ENCODE data around the gene MMS22L.

Gene MMS22L

GRCh38 chr6:97187951-97188350 lies 95.1 kb downstream of the MMS22L start:
- H3K9ac ChIP-seq (ENCODE audit: low read depth, low read length, poor library complexity) = no peak overlapping the region
- H2AK5ac ChIP-seq (ENCODE audit: low read depth, low read length) = no peak overlapping the region
- no peak overlapping the region for H3K4me2 ChIP-seq (ENCODE audit: insufficient read depth, low read length, poor library complexity, severe bottlenecking)
- no peak overlapping the region for H2BK12ac ChIP-seq (ENCODE audit: low read length)
- no peak overlapping the region for H3K18ac ChIP-seq (ENCODE audit: low read length)
- H3K23ac ChIP-seq (ENCODE audit: low read depth, low read length, poor library complexity) = no peak overlapping the region
- H3K9me3 ChIP-seq (replicated peaks in 1 of 2; ENCODE audit: control insufficient read depth in 2 of 2, insufficient read depth in 1 of 2, low read depth in 1 of 2, low read length in 2 of 2) = no peaks in the 10 kb centered on the region
- no peak overlapping the region for H3K27ac ChIP-seq (replicated peaks; ENCODE audit: low read length)
- H2BK120ac ChIP-seq (ENCODE audit: low read depth, low read length) = no peak overlapping the region
- H4K8ac ChIP-seq (ENCODE audit: low read depth, low read length) = no peak overlapping the region
- H3K4me1 ChIP-seq (ENCODE audit: control insufficient read depth in 2 of 2, insufficient read depth in 1 of 2, low read depth in 1 of 2, low read length in 2 of 2) = no peaks in the 10 kb centered on the region
- H3K27me3 ChIP-seq (ENCODE audit: control insufficient read depth in 3 of 3, insufficient read depth in 3 of 3, low read depth in 1 of 3, low read length in 3 of 3) = no peaks in the 10 kb centered on the region
- H2AFZ ChIP-seq (ENCODE audit: low read length) = no peak overlapping the region
- H3K4me3 ChIP-seq (ENCODE audit: low read length in 2 of 2) = no peak overlapping the region
- no peak overlapping the region for H2BK5ac ChIP-seq (ENCODE audit: low read length)
- no peak overlapping the region for H3K4ac ChIP-seq (ENCODE audit: low read length)
- H2BK15ac ChIP-seq (ENCODE audit: low read length) = no peak overlapping the region
- H3K36me3 ChIP-seq (replicated peaks in 1 of 2; ENCODE audit: control insufficient read depth in 2 of 2, insufficient read depth in 2 of 2, low read length in 2 of 2) = peaks cover 2 to 35% of the 10 kb centered on the region in 2 donors
- H4K91ac ChIP-seq (ENCODE audit: low read depth, low read length, poor library complexity) = no peak overlapping the region
- H3K14ac ChIP-seq (ENCODE audit: low read length) = no peak overlapping the region
- no peak for DNase-seq (ENCODE audit: low spot score)
- peaks cover 2% of the 10 kb centered on the region for H3K79me1 ChIP-seq (ENCODE audit: low read depth, low read length)

- H3K79me1 ChIP-seq (ENCODE audit: low read depth, low read length) = no peaks in the 10 kb centered on the region
- no peaks in the 10 kb centered on the region for H3K9me3 ChIP-seq (replicated peaks in 1 of 2; ENCODE audit: control insufficient read depth in 2 of 2, insufficient read depth in 1 of 2, low read depth in 1 of 2, low read length in 2 of 2)
- no peak overlapping the region for H2AFZ ChIP-seq (ENCODE audit: low read length)
- H2BK12ac ChIP-seq (ENCODE audit: low read length) = no peak overlapping the region
- H4K8ac ChIP-seq (ENCODE audit: low read depth, low read length) = no peak overlapping the region
- H3K4ac ChIP-seq (ENCODE audit: low read length) = no peak overlapping the region
- no CpG with 5 or more reads among the region's 3 CpGs for WGBS, 2 donors (ENCODE audit: extremely low coverage in 2 of 2, insufficient read length in 2 of 2, insufficient replicate concordance in 1 of 2)
- H2BK5ac ChIP-seq (ENCODE audit: low read length) = no peak overlapping the region
- no peak overlapping the region for H3K18ac ChIP-seq (ENCODE audit: low read length)
- H2BK15ac ChIP-seq (ENCODE audit: low read length) = no peak overlapping the region
- peak; percentile 53 for DNase-seq (ENCODE audit: low spot score)
- H3K14ac ChIP-seq (ENCODE audit: low read length) = no peak overlapping the region
- H3K27me3 ChIP-seq (ENCODE audit: control insufficient read depth in 3 of 3, insufficient read depth in 3 of 3, low read depth in 1 of 3, low read length in 3 of 3) = no peaks in the 10 kb centered on the region
- H2AK5ac ChIP-seq (ENCODE audit: low read depth, low read length) = no peak overlapping the region
- no peak overlapping the region for H3K23ac ChIP-seq (ENCODE audit: low read depth, low read length, poor library complexity)
- H3K36me3 ChIP-seq (replicated peaks in 1 of 2; ENCODE audit: control insufficient read depth in 2 of 2, insufficient read depth in 2 of 2, low read length in 2 of 2) = peaks cover 0 to 35% of the 10 kb centered on the region in 2 donors
- H3K4me2 ChIP-seq (ENCODE audit: insufficient read depth, low read length, poor library complexity, severe bottlenecking) = no peak overlapping the region
- no peak overlapping the region for H4K91ac ChIP-seq (ENCODE audit: low read depth, low read length, poor library complexity)
- H2BK120ac ChIP-seq (ENCODE audit: low read depth, low read length) = no peak overlapping the region
- no peak overlapping the region for H3K27ac ChIP-seq (replicated peaks; ENCODE audit: low read length)
- H3K9ac ChIP-seq (ENCODE audit: low read depth, low read length, poor library complexity) = no peak overlapping the region
- H3K4me3 ChIP-seq (ENCODE audit: low read length in 2 of 2) = no peak overlapping the region
- no peaks in the 10 kb centered on the region for H3K4me1 ChIP-seq (ENCODE audit: control insufficient read depth in 2 of 2, insufficient read depth in 1 of 2, low read depth in 1 of 2, low read length in 2 of 2)
Measured at GRCh38 chr6:97186416-97186999, 96.5 kb downstream of the MMS22L start.

- H4K8ac ChIP-seq (ENCODE audit: low read depth, low read length) = no peak overlapping the region
- H3K27me3 ChIP-seq (ENCODE audit: control insufficient read depth in 3 of 3, insufficient read depth in 3 of 3, low read depth in 1 of 3, low read length in 3 of 3) = no peaks in the 10 kb centered on the region
- no peak for DNase-seq (ENCODE audit: low spot score)
- H2BK5ac ChIP-seq (ENCODE audit: low read length) = no peak overlapping the region
- H2BK120ac ChIP-seq (ENCODE audit: low read depth, low read length) = no peak overlapping the region
- no peak overlapping the region for H2BK15ac ChIP-seq (ENCODE audit: low read length)
- H3K14ac ChIP-seq (ENCODE audit: low read length) = no peak overlapping the region
- H3K18ac ChIP-seq (ENCODE audit: low read length) = no peak overlapping the region
- no peaks in the 10 kb centered on the region for H3K4me1 ChIP-seq (ENCODE audit: control insufficient read depth in 2 of 2, insufficient read depth in 1 of 2, low read depth in 1 of 2, low read length in 2 of 2)
- H3K9ac ChIP-seq (ENCODE audit: low read depth, low read length, poor library complexity) = no peak overlapping the region
- no peak overlapping the region for H3K23ac ChIP-seq (ENCODE audit: low read depth, low read length, poor library complexity)
- H3K79me1 ChIP-seq (ENCODE audit: low read depth, low read length) = no peaks in the 10 kb centered on the region
- H4K91ac ChIP-seq (ENCODE audit: low read depth, low read length, poor library complexity) = no peak overlapping the region
- H3K4me2 ChIP-seq (ENCODE audit: insufficient read depth, low read length, poor library complexity, severe bottlenecking) = no peak overlapping the region
- H3K4me3 ChIP-seq (ENCODE audit: low read length in 2 of 2) = no peak overlapping the region
- peaks cover 0 to 4% of the 10 kb centered on the region in 2 donors for H3K9me3 ChIP-seq (replicated peaks in 1 of 2; ENCODE audit: control insufficient read depth in 2 of 2, insufficient read depth in 1 of 2, low read depth in 1 of 2, low read length in 2 of 2)
- no CpG with 5 or more reads among the region's 3 CpGs for WGBS, 2 donors (ENCODE audit: extremely low coverage in 2 of 2, insufficient read length in 2 of 2, insufficient replicate concordance in 1 of 2)
- H3K36me3 ChIP-seq (replicated peaks in 1 of 2; ENCODE audit: control insufficient read depth in 2 of 2, insufficient read depth in 2 of 2, low read length in 2 of 2) = peaks cover 5 to 86% of the 10 kb centered on the region in 2 donors
- no peak overlapping the region for H2BK12ac ChIP-seq (ENCODE audit: low read length)
- H2AFZ ChIP-seq (ENCODE audit: low read length) = no peak overlapping the region
- H2AK5ac ChIP-seq (ENCODE audit: low read depth, low read length) = no peak overlapping the region
- no peak overlapping the region for H3K4ac ChIP-seq (ENCODE audit: low read length)
- no peak overlapping the region for H3K27ac ChIP-seq (replicated peaks; ENCODE audit: low read length)
Measured at GRCh38 chr6:97177905-97178304, 105.1 kb downstream of the MMS22L start.

- Histone ChIP-seq H2AFZ (ENCODE audit: low read length) (no peak overlapping the region), H3K79me1 (ENCODE audit: low read depth, low read length) (no peaks in the 10 kb centered on the region), H3K27ac (replicated peaks; ENCODE audit: low read length) (no peak overlapping the region), H2AK5ac (ENCODE audit: low read depth, low read length) (no peak overlapping the region), H3K36me3 (replicated peaks in 1 of 2; ENCODE audit: control insufficient read depth in 2 of 2, insufficient read depth in 2 of 2, low read length in 2 of 2) (peaks cover 6 to 89% of the 10 kb centered on the region in 2 donors), H3K9me3 (replicated peaks in 1 of 2; ENCODE audit: control insufficient read depth in 2 of 2, insufficient read depth in 1 of 2, low read depth in 1 of 2, low read length in 2 of 2) (peaks cover 0 to 4% of the 10 kb centered on the region in 2 donors), H3K4me2 (ENCODE audit: insufficient read depth, low read length, poor library complexity, severe bottlenecking) (no peak overlapping the region), H4K8ac (ENCODE audit: low read depth, low read length) (no peak overlapping the region), H3K9ac (ENCODE audit: low read depth, low read length, poor library complexity) (no peak overlapping the region), H4K91ac (ENCODE audit: low read depth, low read length, poor library complexity) (no peak overlapping the region), H2BK15ac (ENCODE audit: low read length) (no peak overlapping the region), H3K23ac (ENCODE audit: low read depth, low read length, poor library complexity) (no peak overlapping the region), H3K4me1 (ENCODE audit: control insufficient read depth in 2 of 2, insufficient read depth in 1 of 2, low read depth in 1 of 2, low read length in 2 of 2) (no peaks in the 10 kb centered on the region), H3K18ac (ENCODE audit: low read length) (no peak overlapping the region), H3K27me3 (ENCODE audit: control insufficient read depth in 3 of 3, insufficient read depth in 3 of 3, low read depth in 1 of 3, low read length in 3 of 3) (no peaks in the 10 kb centered on the region), H3K14ac (ENCODE audit: low read length) (no peak overlapping the region), H3K4me3 (ENCODE audit: low read length in 2 of 2) (no peak overlapping the region), H2BK5ac (ENCODE audit: low read length) (no peak overlapping the region), H2BK120ac (ENCODE audit: low read depth, low read length) (no peak overlapping the region), H2BK12ac (ENCODE audit: low read length) (no peak overlapping the region), H3K4ac (ENCODE audit: low read length) (no peak overlapping the region)
- DNase-seq (ENCODE audit: low spot score) = no peak
- WGBS, 2 donors (ENCODE audit: extremely low coverage in 2 of 2, insufficient read length in 2 of 2, insufficient replicate concordance in 1 of 2) = no CpG with 5 or more reads among the region's 2 CpGs
Measured at GRCh38 chr6:97176468-97176867, 106.5 kb downstream of the MMS22L start.

Measured in neuronal stem cell (in vitro differentiated cells).